ENCODE results near the gene SLC66A1.
A peak's percentile ranks its signal among the peaks of the same experiment; 100 is the strongest.

The SLC66A1 gene

GRCh38 chr1:19341201-19342061 lies 29.3 kb downstream of the SLC66A1 start:
- H3K4me3 ChIP-seq (ENCODE audit: low read length), result no peak overlapping the region
- peak; percentile 74 for DNase-seq (ENCODE audit: low read depth)
- peak; percentile 90 for TF ChIP-seq CTCF (conservative IDR thresholded peaks at IDR 0.05; ENCODE audit: low read length)

GRCh38 chr1:19342062-19342750 lies 30.1 kb downstream of the SLC66A1 start:
- TF ChIP-seq CTCF (conservative IDR thresholded peaks at IDR 0.05; ENCODE audit: low read length), result no peak
- H3K4me3 ChIP-seq (ENCODE audit: low read length), result no peak overlapping the region
- DNase-seq (ENCODE audit: low read depth), result peak; percentile 59

GRCh38 chr1:19342894-19343616 lies 30.9 kb downstream of the SLC66A1 start:
- no peak overlapping the region for H3K4me3 ChIP-seq (ENCODE audit: low read length)
- no peak for DNase-seq (ENCODE audit: low read depth)
- TF ChIP-seq CTCF (conservative IDR thresholded peaks at IDR 0.05; ENCODE audit: low read length), result no peak

GRCh38 chr1:19343617-19344350 lies 31.7 kb downstream of the SLC66A1 start:
- no peak overlapping the region for H3K4me3 ChIP-seq (ENCODE audit: low read length)
- no peak for TF ChIP-seq CTCF (conservative IDR thresholded peaks at IDR 0.05; ENCODE audit: low read length)
- DNase-seq (ENCODE audit: low read depth), result no peak

GRCh38 chr1:19344372-19344810 lies 32.3 kb downstream of the SLC66A1 start:
- no peak overlapping the region for H3K4me3 ChIP-seq (ENCODE audit: low read length)
- peak; percentile 51 for DNase-seq (ENCODE audit: low read depth)
- TF ChIP-seq CTCF (conservative IDR thresholded peaks at IDR 0.05; ENCODE audit: low read length), result peak; percentile 86

GRCh38 chr1:19344831-19345230 lies 32.7 kb downstream of the SLC66A1 start:
- H3K4me3 ChIP-seq (ENCODE audit: low read length), result no peak overlapping the region
- DNase-seq (ENCODE audit: low read depth), result no peak
- no peak for TF ChIP-seq CTCF (conservative IDR thresholded peaks at IDR 0.05; ENCODE audit: low read length)
